Hematopoietic multipotent progenitor cell (in vitro differentiated cells): Measurements from ENCODE around the gene OR13A1. TPM values are rescaled to one million over a fixed set of nuclear protein-coding genes. Genes with fewer than 3 reads are reported as not detected.
"Not testable (repeated sequence)": the region's sequence is repeated elsewhere in the genome, so short reads cannot be mapped to it uniquely, and the experiment has no call there.

Experiments used
- DNase-seq, 3 donors: peaks; one replicate each; pipeline ENCODE4 v3.0.0-alpha.2; 2011 to 2015; ENCODE audit warnings: low read depth in 2 of 3, low spot score in 2 of 3
- total RNA-seq: library from RNA; depleted of rRNA; stranded (reverse); fragments of >200 nt; gene quantifications from one replicate; pipeline ENCODE4 v1.2.3, GENCODE V29; 2012

Gene OR13A1
- under 0.01 TPM for total RNA-seq

DNA sequence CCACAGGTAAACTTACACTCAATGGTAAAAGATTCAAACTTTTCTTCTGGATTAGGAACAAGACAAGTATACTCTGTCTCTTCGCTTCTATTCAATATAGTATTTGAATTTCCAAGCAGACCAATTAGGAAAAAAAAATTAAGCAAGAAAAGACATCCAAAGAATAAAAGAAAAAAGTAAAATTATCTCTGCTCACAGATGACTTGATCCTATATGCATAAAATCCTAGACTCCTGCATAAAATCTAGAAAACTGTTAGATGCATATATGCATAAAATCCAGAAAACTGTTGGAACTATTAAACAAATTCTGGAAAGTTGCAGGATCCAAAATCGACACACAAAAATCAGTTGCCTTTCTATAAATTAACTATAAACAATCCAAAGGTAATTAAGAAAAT lies at the start of gene OR13A1:
Gene OR13A1, minus strand, starts transcription at position 101 of the 400 bp plus-strand sequence. CDS start 11,186 bp downstream, outside the sequence.
- no peak for DNase-seq

- not testable (repeated sequence) for DNase-seq
Observed at GRCh38 chr10:45361983-45362799, 46.8 kb upstream of the OR13A1 start.

DNA sequence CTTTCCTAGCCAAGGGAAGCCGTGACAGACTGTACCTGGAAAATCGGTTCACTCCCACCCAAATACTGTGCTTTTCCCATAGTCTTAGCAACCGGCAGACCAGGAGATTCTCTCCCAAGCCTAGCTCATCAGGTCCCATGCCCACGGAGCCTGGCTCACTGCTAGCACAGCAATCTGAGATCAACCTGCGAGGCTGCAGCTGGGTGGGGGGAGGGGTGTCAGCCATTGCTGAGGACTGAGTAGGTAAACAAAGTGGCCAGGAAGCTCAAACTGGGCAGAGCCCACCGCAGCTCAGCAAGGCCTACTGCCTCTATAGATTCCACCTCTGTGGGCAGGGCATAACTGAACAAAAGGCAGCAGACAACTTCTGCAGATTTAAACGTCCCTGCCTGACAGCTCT lies 43.6 kb upstream of the OR13A1 start:
- not testable (repeated sequence) for DNase-seq

DNA sequence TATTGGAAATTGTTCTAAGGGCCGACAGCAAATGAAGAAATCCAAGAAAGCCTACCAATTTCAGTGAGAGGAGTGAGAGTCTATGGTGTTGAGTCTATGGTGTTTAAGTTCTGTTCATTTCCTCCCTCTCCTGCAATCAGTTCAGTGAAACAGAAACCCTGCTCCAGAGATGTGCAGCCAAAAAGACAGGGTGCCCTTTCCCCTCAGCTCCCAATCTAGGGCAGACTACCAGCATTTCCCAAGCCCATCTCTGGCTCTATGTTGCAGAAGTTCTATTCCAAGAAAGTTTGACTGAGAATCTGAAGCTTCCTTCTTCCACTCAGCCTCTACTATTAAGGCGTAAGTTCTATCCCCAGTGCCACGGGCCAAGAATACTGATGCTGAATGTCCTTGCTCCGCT lies 40.1 kb upstream of the OR13A1 start:
- no peak for DNase-seq

- DNase-seq, result no peak
Observed at GRCh38 chr10:45354261-45354660, 38.9 kb upstream of the OR13A1 start.

- no peak for DNase-seq
Observed at GRCh38 chr10:45353186-45353585, 37.8 kb upstream of the OR13A1 start.

DNA sequence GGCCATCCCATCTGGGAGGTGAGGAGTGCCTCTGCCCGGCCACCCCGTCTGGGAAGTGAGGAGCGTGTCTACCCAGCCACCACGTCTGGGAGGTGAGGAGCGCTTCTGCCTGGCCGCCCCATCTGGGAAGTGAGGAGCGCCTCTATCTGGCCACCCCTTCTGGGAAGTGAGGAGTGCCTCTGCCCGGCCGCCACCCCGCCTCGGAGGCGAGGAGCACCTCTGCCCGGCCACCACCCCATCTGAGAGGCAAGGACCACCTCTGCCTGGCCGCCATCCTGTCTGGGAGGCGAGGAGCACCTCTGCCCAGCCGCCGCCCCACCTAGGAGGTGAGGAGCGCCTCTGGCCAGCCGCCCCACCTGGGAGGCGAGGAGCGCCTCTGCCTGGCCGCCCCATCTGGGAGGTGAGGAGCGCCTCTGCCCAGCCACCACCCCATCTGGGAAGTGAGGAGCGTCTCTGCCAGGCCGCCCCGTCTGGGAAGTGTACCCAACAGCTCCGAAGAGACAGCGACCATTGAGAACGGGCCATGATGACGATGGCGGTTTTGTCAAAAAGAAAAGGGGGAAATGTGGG lies 32.9 kb upstream of the OR13A1 start:
- DNase-seq, result not testable (repeated sequence)

DNA sequence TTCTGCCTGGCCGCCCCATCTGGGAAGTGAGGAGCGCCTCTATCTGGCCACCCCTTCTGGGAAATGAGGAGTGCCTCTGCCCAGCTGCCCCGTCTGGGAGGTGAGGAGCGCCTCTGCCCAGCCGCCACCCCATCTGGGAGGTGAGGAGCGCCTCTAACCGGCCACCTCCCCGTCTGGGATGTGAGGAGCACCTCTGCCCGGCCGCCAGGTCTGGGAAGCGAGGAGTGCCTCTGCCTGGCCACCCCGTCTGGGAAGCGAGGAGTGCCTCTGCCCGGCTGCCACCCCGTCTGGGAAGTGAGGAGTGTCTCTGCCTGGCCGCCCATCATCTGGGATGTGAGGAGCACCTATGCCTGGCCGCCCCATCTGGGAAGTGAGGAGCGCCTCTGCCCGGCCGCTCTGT lies 32.1 kb upstream of the OR13A1 start:
- not testable (repeated sequence) for DNase-seq

- DNase-seq, result not testable (repeated sequence)
Observed at GRCh38 chr10:45346652-45347335, 31.4 kb upstream of the OR13A1 start.

- DNase-seq, result not testable (repeated sequence)
Observed at GRCh38 chr10:45340420-45340819, 25.0 kb upstream of the OR13A1 start.

- no peak for DNase-seq
Observed at GRCh38 chr10:45339894-45340293, 24.5 kb upstream of the OR13A1 start.

DNA sequence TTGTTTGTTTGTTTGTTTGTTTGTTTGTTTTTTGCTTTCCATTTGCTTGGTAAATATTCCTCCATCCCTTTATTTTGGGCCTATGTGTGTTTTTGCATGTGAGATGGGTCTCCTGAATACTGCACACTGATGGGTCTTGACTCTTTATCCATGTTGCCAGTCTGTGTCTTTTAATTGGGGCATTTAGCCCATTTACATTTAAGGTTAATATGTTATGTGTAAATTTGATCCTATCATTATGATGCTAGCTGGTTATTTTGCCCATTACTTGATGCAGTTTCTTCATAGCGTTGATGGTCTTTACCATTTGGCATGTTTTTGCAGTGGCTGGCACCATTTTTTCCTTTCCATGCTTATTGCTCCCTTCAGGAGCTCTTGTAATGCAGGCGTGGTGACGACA lies 16.4 kb upstream of the OR13A1 start:
- DNase-seq, result not testable (repeated sequence)

- DNase-seq, result not testable (repeated sequence)
Observed at GRCh38 chr10:45326864-45327263, 11.5 kb upstream of the OR13A1 start.

- DNase-seq, result no peak
Observed at GRCh38 chr10:45325116-45325515, 9.7 kb upstream of the OR13A1 start.

DNA sequence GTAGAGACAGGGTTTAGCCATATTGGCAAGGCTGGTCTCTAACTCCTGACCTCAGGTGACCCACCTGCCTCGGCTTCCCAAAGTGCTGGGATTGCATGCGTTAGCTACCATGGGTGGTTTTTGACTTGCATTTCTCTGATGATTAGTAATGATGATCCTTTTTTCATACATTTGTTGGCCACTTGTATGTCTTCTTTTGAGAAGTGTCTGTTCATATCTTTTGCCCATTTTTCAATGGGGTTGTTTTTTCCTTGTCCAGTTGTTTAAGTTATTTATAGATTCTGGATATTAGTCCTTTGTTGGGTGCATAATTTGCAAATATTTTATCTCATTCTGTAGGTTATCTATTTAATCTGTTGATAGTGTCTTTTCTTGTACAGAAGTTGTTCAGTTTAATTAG lies 4.3 kb upstream of the OR13A1 start:
- no peak for DNase-seq

DNA sequence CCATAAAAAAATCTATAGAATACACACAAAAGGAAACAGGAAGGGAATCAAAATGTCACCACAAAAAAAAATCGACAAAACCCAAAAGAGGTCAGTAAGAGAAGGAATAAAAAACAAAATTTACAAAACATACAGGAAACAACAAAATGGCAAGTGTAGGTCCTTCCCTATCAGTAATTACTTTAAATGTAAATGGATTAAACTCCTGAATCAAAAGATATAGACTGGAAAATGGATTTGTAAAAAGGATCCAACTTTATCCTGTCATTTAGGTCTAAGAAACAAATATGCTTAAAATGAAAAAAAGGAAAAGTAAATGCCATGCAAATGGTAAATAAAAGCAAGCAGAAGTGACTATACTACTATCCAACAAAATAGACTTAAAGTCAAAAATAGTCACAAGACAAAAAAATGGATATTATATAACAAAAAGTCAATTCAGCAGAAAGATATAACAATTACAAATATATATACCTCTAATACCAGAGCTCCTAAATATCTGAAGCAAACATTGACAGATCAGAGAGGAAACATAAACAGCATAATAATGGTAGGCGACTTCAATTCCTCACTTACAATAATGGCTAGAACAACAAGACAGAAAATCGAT lies 2.0 kb downstream of the OR13A1 start:
- no peak for DNase-seq

DNA sequence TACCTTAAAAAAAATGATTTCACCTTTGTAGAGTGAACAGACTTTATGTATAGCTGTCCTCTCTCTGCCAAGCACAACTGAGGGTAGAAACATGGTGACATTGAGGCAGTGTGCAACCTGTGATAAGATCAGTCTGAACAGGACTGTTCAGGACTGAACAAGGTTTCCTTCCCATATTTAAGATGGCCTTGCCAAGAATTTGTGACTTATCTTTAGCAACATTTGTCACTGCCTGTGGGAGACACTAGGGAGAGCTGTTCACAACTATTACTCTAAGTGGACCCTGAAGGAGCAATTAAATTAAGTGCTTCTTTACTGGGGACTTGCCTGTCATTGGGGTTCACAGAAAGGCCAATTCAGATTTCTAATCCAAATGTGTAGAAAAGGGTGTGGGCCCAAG lies 6.7 kb downstream of the OR13A1 start:
- DNase-seq, result peak in 2 of 3 donors; percentile 41 to 70

DNA sequence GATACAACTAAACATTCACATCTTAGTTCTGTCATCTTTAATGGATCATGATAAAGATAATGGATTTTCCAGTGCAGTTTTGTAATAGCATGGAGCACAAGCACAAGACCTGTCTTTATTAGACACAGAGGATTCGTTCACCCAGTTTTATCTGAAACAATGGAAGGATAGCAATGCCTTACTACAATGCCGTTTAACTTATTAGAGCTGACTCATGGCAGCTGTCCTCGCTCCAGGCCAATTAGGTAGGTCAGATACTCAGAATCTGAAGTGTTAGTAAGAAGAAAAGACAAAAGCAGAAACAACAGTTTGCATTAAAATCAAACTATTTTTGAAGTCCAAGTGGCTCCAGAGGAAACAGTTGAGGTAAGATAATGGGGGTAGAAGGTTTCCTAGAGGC lies 12.8 kb downstream of the OR13A1 start:
- peak in 1 of 3 donors; percentile 62 for DNase-seq

GRCh38 chr10:45298341-45298955 lies 17.0 kb downstream of the OR13A1 start:
- not testable (repeated sequence) for DNase-seq

DNA sequence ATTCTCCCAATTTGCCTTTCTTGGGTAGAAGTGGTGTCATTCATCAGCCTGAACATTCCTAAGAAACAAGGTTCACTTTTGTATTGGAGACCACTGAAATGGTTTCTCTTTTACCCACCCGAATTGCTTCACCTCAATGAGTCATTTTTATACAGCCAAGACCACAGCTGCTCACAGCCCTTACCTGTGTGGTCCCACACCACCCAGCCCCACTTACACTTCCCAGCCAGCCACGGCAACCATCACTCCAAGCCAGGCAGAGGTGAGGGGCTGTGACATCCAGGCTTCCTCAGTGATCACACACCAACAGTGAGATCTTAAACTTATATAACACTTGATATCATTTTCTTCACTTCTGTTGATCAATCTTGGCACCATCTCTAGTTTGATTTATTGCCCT lies 20.7 kb downstream of the OR13A1 start:
- no peak for DNase-seq

DNA sequence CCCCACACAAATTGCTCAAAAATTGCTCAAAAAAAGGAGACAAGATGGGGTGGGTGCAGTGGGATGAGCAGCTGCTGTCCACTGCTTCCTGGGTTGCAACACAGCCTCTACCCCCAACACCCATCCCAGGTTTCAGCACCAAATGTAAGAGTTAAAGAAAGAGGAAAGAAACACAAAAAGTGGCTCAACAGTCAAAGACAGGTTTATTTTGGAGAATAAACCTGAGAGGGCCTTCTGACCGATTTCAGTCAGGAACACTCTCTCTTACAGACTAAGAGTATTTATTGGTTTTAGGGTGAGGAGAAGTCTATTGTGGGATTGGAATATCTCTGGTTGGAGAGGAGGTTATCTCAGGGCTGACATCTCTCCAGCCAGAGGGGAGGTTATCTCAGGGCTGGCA lies 28.4 kb downstream of the OR13A1 start:
- no peak for DNase-seq
